Measurements from ENCODE around the gene HID1. TPM values are rescaled to one million over a fixed set of nuclear protein-coding genes. Genes with fewer than 3 reads are reported as not detected.
"Not testable (repeated sequence)": the region's sequence is repeated elsewhere in the genome, so short reads cannot be mapped to it uniquely, and the experiment has no call there.

Gene HID1
- total RNA-seq, 1 donor: 4.3 TPM

GRCh38 chr17:74978240-74978639 lies 5.7 kb upstream of the HID1 start:
- DNase-seq (ENCODE audit: low read depth): no peak
- TF ChIP-seq CTCF (IDR thresholded peaks at IDR 0.05; ENCODE audit: insufficient read depth, low read depth, low read length): no peak
- H3K4me3 ChIP-seq (ENCODE audit: low read depth, low read length): no peak overlapping the region

GRCh38 chr17:74977802-74978201 lies 5.2 kb upstream of the HID1 start:
- DNase-seq (ENCODE audit: low read depth): no peak
- H3K4me3 ChIP-seq (ENCODE audit: low read depth, low read length): no peak overlapping the region
- TF ChIP-seq CTCF (IDR thresholded peaks at IDR 0.05; ENCODE audit: insufficient read depth, low read depth, low read length): no peak

GRCh38 chr17:74975943-74976342 lies 3.4 kb upstream of the HID1 start:
- DNase-seq (ENCODE audit: low read depth): peak; percentile 77
- TF ChIP-seq CTCF (IDR thresholded peaks at IDR 0.05; ENCODE audit: insufficient read depth, low read depth, low read length): no peak
- no peak overlapping the region for H3K4me3 ChIP-seq (ENCODE audit: low read depth, low read length)

GRCh38 chr17:74972973-74973328 lies 392 bp upstream of the HID1 start:
- no peak for TF ChIP-seq CTCF (IDR thresholded peaks at IDR 0.05; ENCODE audit: insufficient read depth, low read depth, low read length)
- DNase-seq (ENCODE audit: low read depth): no peak
- peak overlapping the region; percentile 54 for H3K4me3 ChIP-seq (ENCODE audit: low read depth, low read length)

- peak overlapping the region; percentile 54 for H3K4me3 ChIP-seq (ENCODE audit: low read depth, low read length)
- no peak for DNase-seq (ENCODE audit: low read depth)
- no peak for TF ChIP-seq CTCF (IDR thresholded peaks at IDR 0.05; ENCODE audit: insufficient read depth, low read depth, low read length)
These were observed 785 bp downstream of the HID1 start for GRCh38 chr17:74971842-74972106.

GRCh38 chr17:74971069-74971841 lies 1.3 kb downstream of the HID1 start:
- no peak overlapping the region for H3K4me3 ChIP-seq (ENCODE audit: low read depth, low read length)
- no peak for TF ChIP-seq CTCF (IDR thresholded peaks at IDR 0.05; ENCODE audit: insufficient read depth, low read depth, low read length)
- no peak for DNase-seq (ENCODE audit: low read depth)

GRCh38 chr17:74970395-74970794 lies 2.2 kb downstream of the HID1 start:
- H3K4me3 ChIP-seq (ENCODE audit: low read depth, low read length): no peak overlapping the region
- no peak for TF ChIP-seq CTCF (IDR thresholded peaks at IDR 0.05; ENCODE audit: insufficient read depth, low read depth, low read length)
- DNase-seq (ENCODE audit: low read depth): no peak

- H3K4me3 ChIP-seq (ENCODE audit: low read depth, low read length); DNase-seq (ENCODE audit: low read depth): not testable (repeated sequence)
These were observed 3.1 kb downstream of the HID1 start for GRCh38 chr17:74969501-74969900.
